ENCODE data around the gene ARRB2. TPM values are rescaled to one million over a fixed set of nuclear protein-coding genes. Genes with fewer than 3 reads are reported as not detected.

The ARRB2 gene
- total RNA-seq = 5.8 and 5.9 TPM in 2 replicates

DNA sequence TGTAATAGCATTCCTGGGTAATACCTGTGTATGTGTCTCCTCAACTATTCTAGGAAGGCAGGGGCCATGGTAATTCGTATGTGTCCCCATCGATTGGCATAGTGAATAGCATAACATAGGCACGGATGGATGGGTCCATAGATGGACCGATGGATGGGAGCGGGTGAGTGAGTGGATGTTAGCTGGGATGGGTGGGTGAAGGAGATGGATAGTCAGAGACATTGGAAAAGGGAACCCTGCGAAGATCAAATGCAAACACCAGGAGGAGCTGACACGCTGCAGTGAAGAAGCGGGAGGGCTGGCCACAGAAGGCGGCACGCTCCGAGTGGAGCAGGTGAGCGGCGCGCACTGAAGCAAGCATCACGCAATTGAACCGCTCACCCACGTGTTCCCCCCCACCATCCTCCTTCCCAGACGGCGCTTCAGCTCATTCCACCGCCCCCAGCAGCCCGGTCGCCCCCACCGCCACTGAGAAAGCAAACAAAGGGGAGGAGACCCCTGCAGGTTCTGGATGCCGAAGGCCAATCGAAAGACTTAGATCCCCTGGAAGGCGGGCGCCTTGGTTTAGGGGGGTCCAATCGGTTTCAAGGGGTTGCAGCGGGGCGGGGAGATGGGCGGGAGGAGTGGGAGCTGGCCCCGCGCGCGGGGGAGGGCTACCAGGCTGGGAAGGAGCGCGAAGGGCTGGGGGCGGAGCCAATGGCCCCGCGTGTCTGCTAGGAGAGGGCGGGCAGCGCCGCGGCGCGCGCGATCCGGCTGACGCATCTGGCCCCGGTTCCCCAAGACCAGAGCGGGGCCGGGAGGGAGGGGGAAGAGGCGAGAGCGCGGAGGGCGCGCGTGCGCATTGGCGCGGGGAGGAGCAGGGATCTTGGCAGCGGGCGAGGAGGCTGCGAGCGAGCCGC is at the start of gene ARRB2:
Gene ARRB2 (plus strand): TSS at position 839 of the 899 bp plus-strand sequence. CDS start 90 bp downstream, outside the sequence.

GRCh38 chr17:4739122-4740024 is 28.9 kb downstream of the ARRB2 start, which contains the start of the genes CXCL16 and ZMYND15:
Gene CXCL16 (minus strand): TSS chr17:4739928. CDS start chr17:4739339, 589 bp downstream.
Gene ZMYND15 (plus strand): TSS chr17:4739833. CDS start chr17:4740549, 716 bp downstream.

Other genes with a start within 250 kb of the ARRB2 start
- 3.2 and 14.7 TPM in 2 replicates for gene SPNS2, start 211.8 kb upstream of the ARRB2 start, total RNA-seq
- gene MYBBP1A, start 155.2 kb upstream of the ARRB2 start, total RNA-seq = 90.2 and 103 TPM in 2 replicates
- gene GGT6, start 150.1 kb upstream of the ARRB2 start, total RNA-seq = 4.4 and 4.5 TPM in 2 replicates
- gene SMTNL2, start 126.1 kb upstream of the ARRB2 start, total RNA-seq = not detected in 2 replicates
- gene ALOX15, start 69.0 kb upstream of the ARRB2 start, total RNA-seq = 0.07 TPM in 1 of 2 replicates, not detected in the other
- gene PELP1, start 6.5 kb upstream of the ARRB2 start, total RNA-seq = 22.6 and 41.9 TPM in 2 replicates
- 8.0 and 10.3 TPM in 2 replicates for gene MED11, start 20.8 kb downstream of the ARRB2 start, total RNA-seq
- 0.34 and 1.2 TPM in 2 replicates for gene ZMYND15, start 29.2 kb downstream of the ARRB2 start, total RNA-seq
- gene CXCL16, start 29.3 kb downstream of the ARRB2 start, total RNA-seq = 23.2 and 37.5 TPM in 2 replicates
- not detected in 2 replicates for gene TM4SF5, start 61.3 kb downstream of the ARRB2 start, total RNA-seq
- 0.68 and 1.00 TPM in 2 replicates for gene VMO1, start 75.7 kb downstream of the ARRB2 start, total RNA-seq
- gene GLTPD2, start 78.3 kb downstream of the ARRB2 start, total RNA-seq = not detected in 2 replicates
- gene PSMB6, start 85.5 kb downstream of the ARRB2 start, total RNA-seq = 83.6 and 122 TPM in 2 replicates
- gene PLD2, start 96.5 kb downstream of the ARRB2 start, total RNA-seq = 29.0 and 38.2 TPM in 2 replicates
- gene MINK1, start 122.7 kb downstream of the ARRB2 start, total RNA-seq = 76.9 and 223 TPM in 2 replicates
- 3.1 and 4.4 TPM in 2 replicates for gene C17orf107, start 188.9 kb downstream of the ARRB2 start, total RNA-seq
- 0.21 TPM in 1 of 2 replicates, not detected in the other for gene CHRNE, start 192.5 kb downstream of the ARRB2 start, total RNA-seq
- gene GP1BA, start 221.6 kb downstream of the ARRB2 start, total RNA-seq = not detected in 2 replicates
- gene SLC25A11, start 229.4 kb downstream of the ARRB2 start, total RNA-seq = 49.2 and 54.0 TPM in 2 replicates
- gene RNF167, start 229.6 kb downstream of the ARRB2 start, total RNA-seq = 23.9 and 35.8 TPM in 2 replicates
- gene PFN1, start 237.9 kb downstream of the ARRB2 start, total RNA-seq = 416 and 612 TPM in 2 replicates
- gene ENO3, start 240.5 kb downstream of the ARRB2 start, total RNA-seq = 1.4 and 1.9 TPM in 2 replicates

All from nasal cavity respiratory epithelium epithelial cell of viscerocranial mucosa (primary cell).